Ishikawa (cell line): ENCODE data around the gene MAPKAPK5.
A peak's percentile ranks its signal among the peaks of the same experiment; 100 is the strongest.

Experiments used
- CEBPB ChIP-seq: IDR thresholded peaks from 2 replicates; pipeline ENCODE4 v1.6.1; 2012
- CREB1 ChIP-seq: IDR thresholded peaks from 2 replicates; pipeline ENCODE4 v1.6.1; 2012; ENCODE audit warnings: low read depth
- EGR1 ChIP-seq: IDR thresholded peaks from 2 replicates; pipeline ENCODE4 v1.6.1; 2012
- EP300 ChIP-seq: IDR thresholded peaks from 2 replicates; pipeline ENCODE4 v1.6.1; 2012; ENCODE audit warnings: borderline replicate concordance
- FOXM1 ChIP-seq: IDR thresholded peaks from 2 replicates; pipeline ENCODE4 v1.6.1; 2012; ENCODE audit warnings: low read depth, borderline replicate concordance
- NFIC ChIP-seq: IDR thresholded peaks from 2 replicates; pipeline ENCODE4 v1.6.1; 2012
- RAD21 ChIP-seq: IDR thresholded peaks from 2 replicates; pipeline ENCODE4 v1.6.1; 2012; ENCODE audit warnings: low read depth
- REST ChIP-seq: IDR thresholded peaks from 2 replicates; pipeline ENCODE4 v1.6.1; 2012; ENCODE audit warnings: low read depth, mild to moderate bottlenecking
- TAF1 ChIP-seq: IDR thresholded peaks from 2 replicates; pipeline ENCODE4 v1.6.1; 2012; ENCODE audit warnings: low read depth, mild to moderate bottlenecking
- TCF12 ChIP-seq: IDR thresholded peaks from 2 replicates; pipeline ENCODE4 v1.6.1; 2012; ENCODE audit warnings: low read depth
- TEAD4 ChIP-seq: IDR thresholded peaks from 2 replicates; pipeline ENCODE4 v1.6.1; 2012
- USF1 ChIP-seq: IDR thresholded peaks from 2 replicates; pipeline ENCODE4 v1.6.1; 2012
- YY1 ChIP-seq: IDR thresholded peaks from 2 replicates; pipeline ENCODE4 v1.6.1; 2012; ENCODE audit warnings: low read depth
- ZBTB7A ChIP-seq: IDR thresholded peaks from 2 replicates; pipeline ENCODE4 v1.6.1; 2012; ENCODE audit warnings: low read depth
- TF ChIP-seq, protein P1 (sequence below): IDR thresholded peaks from 2 replicates; pipeline ENCODE4 v1.6.1; 2012

MAPKAPK5 gene

DNA sequence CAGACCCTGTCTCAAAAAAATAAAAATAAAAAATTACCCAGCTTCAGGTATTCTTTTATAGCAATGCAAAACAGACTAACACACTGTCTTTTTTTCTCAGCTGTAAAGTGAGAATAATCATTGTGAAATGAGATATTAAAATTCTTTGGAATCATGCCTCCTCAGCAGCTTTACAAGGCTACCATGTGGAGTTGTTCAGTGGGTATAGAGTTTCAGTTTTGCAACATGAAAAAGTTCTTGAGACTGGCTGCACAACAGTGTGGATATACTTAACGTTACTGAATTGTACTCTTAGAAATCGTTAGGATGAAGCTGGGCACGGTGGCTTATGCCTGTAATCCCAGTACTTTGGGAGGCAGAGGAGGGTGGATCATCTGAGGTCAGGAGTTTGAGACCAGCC is 15.7 kb upstream of the MAPKAPK5 start:
- TF ChIP-seq TEAD4, result no peak
- no peak for TF ChIP-seq REST
- no peak for TF ChIP-seq FOXM1
- TF ChIP-seq EP300, result no peak
- TF ChIP-seq CREB1, result no peak
- TF ChIP-seq ZBTB7A, result no peak
- TF ChIP-seq, protein P1, sequence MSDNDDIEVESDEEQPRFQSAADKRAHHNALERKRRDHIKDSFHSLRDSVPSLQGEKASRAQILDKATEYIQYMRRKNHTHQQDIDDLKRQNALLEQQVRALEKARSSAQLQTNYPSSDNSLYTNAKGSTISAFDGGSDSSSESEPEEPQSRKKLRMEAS, result no peak
- no peak for TF ChIP-seq USF1
- no peak for TF ChIP-seq RAD21
- TF ChIP-seq CEBPB, result no peak

DNA sequence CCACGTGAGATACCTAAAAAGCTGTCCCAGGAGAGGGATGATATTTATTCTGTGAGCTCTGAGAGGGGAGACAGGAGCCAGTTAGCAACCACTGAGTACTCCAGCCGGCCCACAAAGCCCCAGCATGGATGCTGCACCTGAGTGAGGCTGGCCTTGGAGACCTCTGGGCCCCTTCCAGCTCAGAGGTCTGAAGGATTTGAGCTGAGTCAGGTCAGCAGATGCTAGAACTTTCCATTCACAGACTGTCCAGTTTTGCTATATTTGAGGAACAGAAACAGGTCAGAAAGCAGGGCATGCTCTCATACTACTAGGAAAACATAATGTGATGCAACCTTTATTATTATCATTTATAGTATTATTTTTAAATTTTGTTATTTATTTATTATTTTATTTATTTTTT is 15.0 kb upstream of the MAPKAPK5 start:
- no peak for TF ChIP-seq EP300
- no peak for TF ChIP-seq ZBTB7A
- TF ChIP-seq CREB1, result no peak
- no peak for TF ChIP-seq REST
- TF ChIP-seq, protein P1, result no peak
- no peak for TF ChIP-seq CEBPB
- no peak for TF ChIP-seq RAD21
- no peak for TF ChIP-seq NFIC
- no peak for TF ChIP-seq TCF12
- TF ChIP-seq TAF1, result no peak
- TF ChIP-seq YY1, result no peak

GRCh38 chr12:111827907-111828306 is 14.1 kb upstream of the MAPKAPK5 start:
- TF ChIP-seq CREB1 (no peak), TEAD4 (no peak), FOXM1 (no peak), RAD21 (no peak), ZBTB7A (no peak), EGR1 (no peak), REST (no peak)

- no peak for TF ChIP-seq ZBTB7A
- no peak for TF ChIP-seq EGR1
- no peak for TF ChIP-seq USF1
Measured at GRCh38 chr12:111828338-111828979, 13.6 kb upstream of the MAPKAPK5 start.

GRCh38 chr12:111834740-111835386 is 7.2 kb upstream of the MAPKAPK5 start:
- TF ChIP-seq YY1, result 0 out of 2 replicates have a peak, but pooled peaks have one; percentile 40
